Activated CD4-positive, alpha-beta T cell treated with anti-CD3 and anti-CD28 coated beads, Interleukin-2, amount 50 U/mL, for 16 hours (primary cell): Measurements from ENCODE around the gene OTOP3.

Experiments used
- DNase-seq: peaks from one replicate; pipeline ENCODE4 v3.0.0-alpha.2; 2020

The OTOP3 gene

GRCh38 chr17:74990581-74991105 is 54.9 kb downstream of the OTOP3 start:
- no peak for DNase-seq

- DNase-seq: no peak
These were observed 56.5 kb downstream of the OTOP3 start for GRCh38 chr17:74992223-74992622.

- no peak for DNase-seq
These were observed 58.7 kb downstream of the OTOP3 start for GRCh38 chr17:74994440-74994839.

- no peak for DNase-seq
These were observed 60.1 kb downstream of the OTOP3 start for GRCh38 chr17:74995847-74996246.

- DNase-seq: no peak
These were observed 63.1 kb downstream of the OTOP3 start for GRCh38 chr17:74998783-74999182.

- no peak for DNase-seq
These were observed 63.8 kb downstream of the OTOP3 start for GRCh38 chr17:74999523-74999922.
